LNCaP clone FGC (cell line): ENCODE data around the gene PRTFDC1.

Source experiments
- DNase-seq: peaks from one replicate; pipeline ENCODE4 v3.0.0-alpha.2; 2011; ENCODE audit warnings: low read depth
- H3K4me3 ChIP-seq: 2 replicates; pipeline ENCODE4 v1.5.1; 2011; ENCODE audit warnings: mild to moderate bottlenecking, low read depth, low read length, control low read depth
- CTCF ChIP-seq: IDR thresholded peaks from 2 replicates; pipeline ENCODE4 v1.5.1; 2012; ENCODE audit warnings: mild to moderate bottlenecking; ENCODE audit not compliant: control insufficient read depth, insufficient read depth; ENCODE audit errors: extremely low read depth

The PRTFDC1 gene

GRCh38 chr10:24871011-24871935 lies 81.1 kb downstream of the PRTFDC1 start:
- H3K4me3 ChIP-seq: no peak overlapping the region
- no peak for TF ChIP-seq CTCF
- DNase-seq: no peak

- no peak for DNase-seq
- no peak overlapping the region for H3K4me3 ChIP-seq
- no peak for TF ChIP-seq CTCF
These were observed 82.9 kb downstream of the PRTFDC1 start for GRCh38 chr10:24869354-24870015.

GRCh38 chr10:24866604-24867583 lies 85.5 kb downstream of the PRTFDC1 start:
- no peak overlapping the region for H3K4me3 ChIP-seq
- no peak for TF ChIP-seq CTCF
- no peak for DNase-seq

- no peak for DNase-seq
- no peak for TF ChIP-seq CTCF
- H3K4me3 ChIP-seq: no peak overlapping the region
These were observed 86.6 kb downstream of the PRTFDC1 start for GRCh38 chr10:24865783-24866182.

GRCh38 chr10:24862589-24862988 lies 89.8 kb downstream of the PRTFDC1 start:
- TF ChIP-seq CTCF: no peak
- no peak for DNase-seq
- H3K4me3 ChIP-seq: no peak overlapping the region
